Measurements from ENCODE around the gene SCLY.
A peak's percentile ranks its signal among the peaks of the same experiment; 100 is the strongest.
"Not testable (repeated sequence)": the region's sequence is repeated elsewhere in the genome, so short reads cannot be mapped to it uniquely, and the experiment has no call there.

SCLY gene, protein sequence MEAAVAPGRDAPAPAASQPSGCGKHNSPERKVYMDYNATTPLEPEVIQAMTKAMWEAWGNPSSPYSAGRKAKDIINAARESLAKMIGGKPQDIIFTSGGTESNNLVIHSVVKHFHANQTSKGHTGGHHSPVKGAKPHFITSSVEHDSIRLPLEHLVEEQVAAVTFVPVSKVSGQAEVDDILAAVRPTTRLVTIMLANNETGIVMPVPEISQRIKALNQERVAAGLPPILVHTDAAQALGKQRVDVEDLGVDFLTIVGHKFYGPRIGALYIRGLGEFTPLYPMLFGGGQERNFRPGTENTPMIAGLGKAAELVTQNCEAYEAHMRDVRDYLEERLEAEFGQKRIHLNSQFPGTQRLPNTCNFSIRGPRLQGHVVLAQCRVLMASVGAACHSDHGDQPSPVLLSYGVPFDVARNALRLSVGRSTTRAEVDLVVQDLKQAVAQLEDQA

DNA sequence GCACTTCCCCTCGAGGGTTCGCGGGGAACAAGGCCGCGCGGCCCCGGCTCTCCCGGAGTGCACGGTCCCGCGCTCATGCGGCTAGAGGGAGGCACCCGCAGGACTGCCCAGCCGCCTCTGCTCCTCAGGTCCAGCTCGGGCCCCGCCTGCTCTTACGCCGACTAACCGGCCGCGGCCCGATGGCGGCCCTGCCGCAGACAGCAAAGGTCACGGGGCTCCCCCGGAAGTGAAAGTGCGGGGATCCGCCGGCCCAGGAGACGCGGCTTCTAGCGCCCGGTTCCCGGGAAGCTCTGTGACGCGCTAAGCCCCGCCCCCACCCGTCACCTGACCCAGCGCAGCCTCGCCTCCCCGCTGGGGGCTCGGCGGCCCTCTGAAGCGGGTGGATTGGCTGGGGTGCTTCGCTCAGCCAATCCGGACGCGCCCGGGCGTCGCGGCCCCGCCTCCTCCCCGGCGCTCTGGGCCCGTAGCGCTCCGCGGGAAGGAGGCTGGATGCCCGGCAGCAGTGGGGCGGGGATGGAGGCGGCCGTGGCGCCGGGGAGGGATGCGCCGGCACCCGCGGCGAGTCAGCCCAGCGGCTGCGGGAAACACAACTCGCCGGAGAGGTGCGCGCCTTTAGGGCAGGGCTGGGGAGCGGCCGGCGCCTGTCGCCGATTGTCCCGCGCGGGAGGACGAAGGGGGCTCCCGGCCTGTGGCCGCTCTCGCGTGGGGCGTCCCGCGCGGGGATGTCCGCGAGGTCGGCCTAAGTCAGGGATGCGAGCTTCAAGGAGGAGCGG lies at the start of gene SCLY:
Gene SCLY, plus strand, starts transcription at position 460 of the 773 bp plus-strand sequence. Its CDS starts 54 bp downstream, at position 514.
- peak; percentile 65 to 100 (median 97) for DNase-seq

DNA sequence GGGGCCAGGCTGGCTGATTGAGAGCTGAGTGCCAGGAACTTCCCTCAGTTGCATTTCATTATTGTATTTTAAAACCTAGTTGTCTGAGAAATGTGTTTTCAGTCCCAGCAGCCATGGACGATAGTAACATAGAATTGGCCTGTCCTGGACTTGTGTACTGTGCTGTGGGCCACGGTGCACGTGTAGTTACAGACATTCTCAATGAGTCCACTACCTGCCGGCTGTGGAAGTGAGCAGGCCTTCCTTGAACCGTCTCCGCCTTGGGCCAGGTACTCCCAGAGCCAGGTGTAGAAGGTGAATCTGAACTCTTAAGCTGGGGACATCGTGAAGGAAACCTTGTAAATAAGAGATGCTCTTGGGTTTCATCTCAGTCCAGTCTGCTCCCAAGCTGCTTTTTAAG lies 47.0 kb upstream of the SCLY start:
- DNase-seq = no peak

DNA sequence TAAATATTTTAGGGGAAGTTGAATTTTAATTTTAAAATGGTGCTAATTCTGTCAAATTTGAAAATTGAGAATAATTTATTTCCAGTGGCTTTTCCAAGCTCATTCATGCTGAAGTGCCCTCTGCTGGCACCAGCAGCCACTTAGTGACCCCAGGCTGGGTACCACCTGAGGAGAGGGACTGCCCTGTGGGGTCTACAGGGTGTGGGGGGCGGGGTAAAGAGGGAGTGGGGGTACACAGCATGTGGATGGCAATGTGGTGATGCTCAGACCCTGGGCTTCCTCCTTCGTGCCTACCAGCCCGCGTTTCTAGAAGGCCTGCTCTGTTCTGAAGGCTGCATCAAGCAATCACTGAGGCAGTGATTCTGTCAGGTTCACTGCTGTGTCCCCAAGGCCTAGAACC lies 45.1 kb upstream of the SCLY start:
- peak in 1 of 51 donors; percentile 23 for DNase-seq

DNA sequence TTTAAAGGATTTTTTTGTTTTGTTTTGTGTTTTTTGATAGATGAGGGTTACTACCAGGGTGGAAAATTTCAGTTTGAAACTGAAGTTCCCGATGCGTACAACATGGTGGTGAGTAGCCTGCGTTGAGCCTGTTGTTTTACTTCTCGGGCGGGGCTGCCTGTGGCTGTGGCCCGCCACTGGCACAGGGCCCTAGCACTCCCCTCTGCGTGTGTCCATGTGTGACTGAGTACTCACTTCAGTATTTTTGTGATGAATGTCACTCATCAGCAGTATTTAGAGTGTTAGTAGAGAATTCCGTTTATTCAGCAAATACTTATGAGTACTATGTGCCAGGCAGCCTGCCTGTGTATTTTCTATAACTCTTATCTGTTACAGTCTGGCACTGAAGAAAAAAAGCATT lies 44.3 kb upstream of the SCLY start:
- no peak for DNase-seq

DNA sequence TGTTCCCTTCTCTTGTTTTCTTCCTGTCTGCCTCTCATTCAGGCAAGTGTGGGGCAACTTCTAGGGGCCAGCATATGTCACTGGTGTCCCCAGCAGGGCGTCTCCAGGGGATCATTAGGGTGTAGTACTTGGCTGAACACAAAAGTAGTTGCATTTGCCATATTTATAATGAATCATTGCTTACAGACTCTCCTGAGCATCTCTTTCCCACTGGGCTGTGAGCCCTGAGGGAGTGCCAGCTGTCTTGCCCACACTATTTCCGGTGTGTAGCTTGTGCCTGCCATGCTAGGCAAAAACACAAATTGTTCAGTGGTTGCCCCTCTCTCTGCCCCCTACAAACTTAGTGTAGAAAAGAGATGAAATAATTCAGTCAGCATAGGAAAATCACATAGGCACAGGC lies 40.8 kb upstream of the SCLY start:
- peak in 2 of 51 donors; percentile 6 to 8 for DNase-seq

DNA sequence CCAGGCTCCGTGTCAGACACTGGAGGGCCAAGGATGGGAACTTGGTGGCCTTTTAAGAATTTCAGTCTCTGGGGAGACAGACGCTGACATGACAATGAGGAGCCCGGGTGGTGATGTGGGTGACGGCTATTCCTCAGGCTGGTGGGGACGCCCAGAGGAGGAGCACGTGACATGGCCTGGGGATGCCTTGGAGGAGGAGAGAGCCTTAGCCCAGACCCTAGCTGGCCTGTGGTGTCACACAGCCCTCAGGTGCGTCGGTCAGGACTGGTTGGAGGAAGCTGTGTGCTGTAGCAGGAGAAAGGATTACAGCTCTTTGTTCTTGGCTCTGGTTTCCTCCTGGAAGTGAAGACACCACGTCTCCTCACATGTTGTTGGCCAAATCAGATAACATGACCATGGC lies 40.0 kb upstream of the SCLY start:
- DNase-seq = no peak

DNA sequence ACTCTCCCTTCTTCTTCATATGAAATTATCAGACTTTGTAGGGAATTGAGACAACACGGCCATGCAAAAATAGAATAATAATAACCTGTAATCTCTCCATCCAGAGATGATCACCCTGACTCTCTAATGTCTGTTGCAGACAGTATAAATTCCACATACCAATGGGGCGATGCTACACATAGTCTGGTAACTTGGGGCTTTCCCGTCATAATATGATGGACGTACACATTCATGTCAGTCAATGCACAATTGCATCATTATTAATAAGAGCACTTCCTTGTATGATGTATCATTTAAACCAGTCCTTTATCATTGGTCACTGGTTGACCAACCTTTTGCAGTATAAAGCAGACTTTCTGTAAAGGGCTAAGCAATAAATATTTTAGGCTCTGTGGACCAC lies 39.5 kb upstream of the SCLY start:
- DNase-seq = no peak

DNA sequence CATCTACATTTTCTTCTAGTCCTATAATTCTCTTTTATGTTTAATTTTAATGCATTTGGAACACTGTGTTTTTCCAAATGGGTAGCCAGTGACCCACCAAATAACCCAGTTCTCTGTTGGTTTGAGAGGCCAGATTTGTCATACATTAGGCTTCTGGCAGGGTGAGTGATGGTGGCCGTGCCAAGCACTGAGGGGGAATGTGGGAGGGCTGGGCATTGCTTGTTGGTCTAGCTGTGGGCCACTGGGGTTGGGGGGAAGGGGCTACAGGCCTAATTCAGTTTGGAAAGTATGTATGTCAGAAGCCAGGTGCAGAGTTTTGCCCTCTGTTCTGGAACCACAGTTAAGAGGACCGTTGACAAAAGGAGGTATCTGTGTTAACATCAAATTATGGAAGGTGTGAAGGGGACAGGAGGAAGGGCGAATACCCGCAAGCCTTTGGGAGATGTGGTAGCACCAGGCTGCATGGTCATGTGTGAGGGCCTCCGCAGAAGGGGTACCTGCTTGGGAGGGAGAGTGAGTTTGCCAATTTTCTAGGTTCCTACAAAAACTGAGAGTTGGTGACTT lies 38.1 kb upstream of the SCLY start:
- DNase-seq = no peak

DNA sequence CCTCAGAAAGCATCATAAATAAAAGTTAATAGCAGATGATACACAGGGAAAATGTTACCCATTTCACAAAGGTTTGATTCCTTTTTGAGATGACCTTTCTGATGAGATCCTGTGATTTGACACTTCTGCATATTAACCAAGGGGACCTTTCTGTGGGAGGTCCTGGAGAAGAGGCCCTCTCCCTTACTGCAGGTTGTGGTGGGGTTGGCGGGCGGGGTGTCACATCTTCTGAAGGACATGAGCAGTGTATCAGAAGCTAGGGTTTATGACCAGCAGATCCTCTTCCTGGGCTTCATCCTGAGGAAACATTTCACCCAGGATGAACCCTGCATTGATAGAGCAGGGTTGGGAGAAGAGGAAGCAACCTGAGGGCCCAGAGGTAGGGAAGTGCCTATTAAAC lies 37.2 kb upstream of the SCLY start:
- DNase-seq = no peak

DNA sequence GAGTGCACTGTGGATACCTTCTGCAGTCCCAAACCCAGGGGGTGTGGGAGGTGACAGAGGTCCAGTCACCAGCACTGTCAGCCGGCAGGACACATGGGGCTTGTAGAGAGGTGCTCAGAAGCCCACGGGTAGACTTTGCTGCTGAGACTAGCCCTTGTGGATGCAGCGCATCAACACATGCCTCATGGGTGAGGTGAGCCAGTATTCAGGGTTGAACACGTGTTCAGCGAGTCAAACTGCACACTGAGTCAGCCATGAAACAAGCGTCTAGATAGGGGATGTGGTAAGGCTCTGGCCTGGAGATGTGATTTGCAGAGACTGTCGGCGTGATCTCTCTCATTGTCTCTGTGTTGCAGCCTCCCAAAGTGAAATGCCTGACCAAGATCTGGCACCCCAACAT lies 35.8 kb upstream of the SCLY start:
- no peak for DNase-seq

DNA sequence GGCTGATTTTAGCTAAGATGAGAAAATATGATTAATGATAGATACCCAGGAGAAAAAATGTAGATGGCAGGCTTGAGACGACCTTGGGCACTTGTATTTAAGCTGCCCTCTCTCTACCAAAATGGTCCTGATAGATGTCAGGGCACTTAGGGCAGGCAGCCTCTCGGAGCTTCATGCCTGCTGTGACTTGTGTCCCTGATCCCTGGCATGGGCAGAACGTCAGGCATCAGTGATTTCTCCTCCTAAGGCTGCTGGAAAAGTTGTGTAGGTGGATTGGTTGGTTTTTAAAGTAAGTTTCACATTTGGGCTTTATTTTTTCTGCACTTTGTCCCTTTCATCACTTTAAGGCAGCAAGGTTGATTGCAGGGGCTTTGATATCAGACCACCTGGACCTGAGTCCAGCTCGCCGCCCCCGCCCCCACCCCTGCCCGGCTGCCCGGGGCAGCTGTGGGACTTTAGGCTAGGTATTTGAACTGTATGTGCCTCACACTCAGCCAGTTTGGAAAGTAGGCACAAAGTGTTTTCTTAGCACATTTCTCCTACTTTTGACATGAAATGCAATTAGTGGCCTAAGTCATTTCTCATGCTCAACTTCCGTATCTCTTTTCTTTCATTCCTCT lies 35.0 kb upstream of the SCLY start:
- DNase-seq = no peak

DNA sequence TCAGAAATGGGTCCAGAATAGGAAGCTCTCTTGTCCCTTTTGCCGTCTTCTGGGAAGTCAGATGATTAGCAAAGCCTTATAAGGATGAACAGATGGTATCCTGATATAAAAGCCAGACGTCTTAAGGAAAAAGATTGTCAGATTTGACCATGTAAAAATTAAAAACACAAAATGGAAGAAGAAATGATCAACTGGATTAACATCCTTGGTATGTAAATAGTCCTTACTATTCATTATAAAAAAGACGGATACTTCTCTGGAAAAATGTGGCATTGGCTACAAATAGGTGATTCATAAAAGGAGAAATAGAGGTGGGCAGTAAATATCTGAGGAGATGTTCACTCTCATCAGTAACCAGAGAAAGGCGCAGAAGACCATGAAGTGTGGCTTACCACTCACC lies 33.7 kb upstream of the SCLY start:
- DNase-seq = no peak

DNA sequence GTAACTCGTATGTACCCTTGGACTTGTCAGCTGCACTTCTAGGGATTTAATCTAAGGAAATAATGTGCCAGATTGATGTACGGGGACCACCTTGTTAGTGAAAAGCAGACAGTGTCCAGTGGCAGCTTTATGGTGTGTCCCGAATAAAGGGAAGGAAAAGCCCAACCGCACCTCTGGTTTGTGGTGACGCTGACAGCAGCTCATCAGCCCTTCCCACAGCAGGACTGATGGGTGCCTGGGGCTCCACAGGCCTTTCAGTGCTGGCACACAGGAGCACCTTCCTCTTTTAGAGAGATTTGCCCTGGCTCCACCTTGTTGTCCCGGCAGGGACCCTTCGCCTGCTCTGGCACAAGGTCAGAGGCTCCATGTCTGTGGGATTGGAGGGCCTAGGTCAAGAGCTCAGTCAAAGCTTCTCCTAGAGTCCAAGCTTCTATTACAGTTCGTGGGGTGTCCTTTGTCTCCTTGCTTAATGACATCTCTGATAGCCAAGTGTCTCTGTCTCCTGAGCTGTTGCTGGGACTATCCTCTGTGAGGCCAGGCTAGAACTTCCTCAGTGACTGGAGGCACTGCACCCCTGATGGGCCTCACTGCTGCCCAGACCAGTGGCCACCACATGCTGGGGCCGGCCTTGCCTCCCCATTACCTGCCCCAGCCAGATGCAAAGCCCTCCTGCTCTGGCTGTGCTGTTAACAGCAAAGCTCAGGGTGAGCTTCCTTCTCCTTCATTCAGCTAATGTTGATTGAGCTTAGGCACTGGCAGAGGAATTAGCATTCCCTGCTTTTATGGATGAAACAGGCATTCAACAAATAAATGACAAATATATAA lies 33.0 kb upstream of the SCLY start:
- no peak for DNase-seq

DNA sequence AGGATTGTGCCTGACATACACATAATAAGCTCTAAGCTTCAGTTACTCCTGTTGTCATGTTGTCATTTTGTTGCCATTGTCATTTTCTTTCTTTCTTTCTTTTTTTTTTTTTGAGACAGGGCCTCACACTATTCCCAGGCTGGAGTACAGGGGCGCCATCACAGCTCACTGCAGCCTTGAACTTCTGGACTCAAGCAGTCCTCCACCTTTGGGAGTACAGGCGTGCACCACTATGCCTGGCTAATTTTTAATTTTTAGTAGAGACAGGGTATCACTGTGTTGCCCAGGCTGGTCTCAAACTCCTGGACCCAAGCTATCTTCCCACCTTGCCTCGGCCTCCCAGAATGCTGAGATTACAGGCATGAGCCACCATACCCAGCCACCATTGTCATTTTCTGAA lies 30.9 kb upstream of the SCLY start:
- no peak for DNase-seq

DNA sequence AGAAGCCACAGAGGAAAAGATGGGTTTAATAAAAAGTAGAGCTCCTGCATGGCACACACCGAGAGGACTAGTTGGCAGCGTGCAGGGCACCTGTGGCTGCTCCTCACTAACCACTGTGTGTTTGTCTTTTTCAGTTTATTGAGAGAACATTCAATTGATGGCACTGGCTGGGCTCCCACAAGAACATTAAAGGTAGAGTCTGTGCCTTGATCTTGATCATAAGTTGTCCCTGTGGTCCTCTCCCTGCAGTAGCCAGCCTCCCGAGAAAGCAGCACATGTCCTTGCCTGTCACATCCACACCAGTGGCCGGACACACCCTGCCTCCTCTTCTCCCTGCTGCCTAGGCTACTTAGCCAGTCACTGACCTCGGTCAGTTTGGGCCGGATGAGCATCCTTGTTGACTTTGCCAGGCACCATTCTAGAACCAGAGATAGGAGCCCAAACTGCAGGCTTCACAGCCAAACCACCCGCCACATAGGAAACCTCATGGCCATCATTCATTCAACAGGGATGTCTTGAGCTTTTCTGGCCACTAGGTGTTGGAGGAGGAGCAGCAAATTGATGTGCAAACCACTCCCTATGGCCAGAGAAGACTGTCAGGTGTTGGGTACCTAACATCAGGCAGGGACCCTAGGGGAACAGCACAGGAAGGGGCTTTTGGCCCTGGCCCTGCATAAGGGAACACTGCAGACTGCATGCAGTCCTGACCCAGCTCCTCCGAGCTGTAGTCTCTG lies 30.2 kb upstream of the SCLY start:
- DNase-seq = no peak

DNA sequence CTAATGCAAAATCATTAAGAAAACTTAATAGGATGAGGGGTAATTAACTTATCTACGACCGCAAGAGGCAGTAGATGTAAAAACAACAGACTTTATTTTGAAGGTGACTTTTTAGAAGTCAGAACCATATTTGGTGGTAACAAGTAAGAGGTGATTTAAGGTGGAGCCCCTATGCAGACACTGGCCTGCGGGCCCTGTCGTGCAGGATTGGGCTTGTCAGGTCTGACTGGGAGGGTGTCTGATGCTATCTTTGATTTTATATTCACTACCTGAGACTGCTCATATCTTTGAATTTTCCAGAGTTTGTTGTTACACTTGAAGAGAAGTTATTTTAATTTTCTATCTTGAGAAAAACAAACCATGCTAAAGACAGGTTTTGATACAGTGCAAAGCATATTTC lies 29.1 kb upstream of the SCLY start:
- DNase-seq = no peak

DNA sequence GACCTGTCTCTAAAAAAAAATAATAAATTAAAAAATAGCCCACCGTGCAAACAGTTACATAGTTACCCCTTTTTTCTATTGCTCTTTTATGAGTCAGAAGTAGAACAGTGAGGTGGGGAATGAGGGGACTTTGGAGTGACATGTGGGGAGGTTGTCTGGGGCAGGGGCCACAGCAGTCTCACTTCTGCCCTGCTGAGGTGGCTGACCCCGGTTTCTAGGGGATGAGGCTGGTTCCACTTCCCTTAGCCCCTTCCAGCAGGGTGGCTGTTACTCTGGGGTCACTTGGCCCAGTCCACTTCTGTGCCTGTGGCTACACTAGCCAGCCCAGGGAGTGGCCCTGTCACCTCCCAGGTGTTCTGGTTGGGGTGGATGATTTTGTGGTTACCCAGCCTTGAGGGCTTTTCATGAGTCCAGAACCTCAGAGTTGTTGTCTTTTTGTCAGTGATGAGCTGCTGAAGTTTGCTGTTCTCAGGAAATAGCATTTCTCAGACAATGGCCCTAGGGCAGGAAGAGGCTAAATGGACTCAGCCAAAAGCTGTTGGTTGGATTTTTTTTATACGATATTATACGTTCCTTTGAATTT lies 28.0 kb upstream of the SCLY start:
- no peak for DNase-seq

DNA sequence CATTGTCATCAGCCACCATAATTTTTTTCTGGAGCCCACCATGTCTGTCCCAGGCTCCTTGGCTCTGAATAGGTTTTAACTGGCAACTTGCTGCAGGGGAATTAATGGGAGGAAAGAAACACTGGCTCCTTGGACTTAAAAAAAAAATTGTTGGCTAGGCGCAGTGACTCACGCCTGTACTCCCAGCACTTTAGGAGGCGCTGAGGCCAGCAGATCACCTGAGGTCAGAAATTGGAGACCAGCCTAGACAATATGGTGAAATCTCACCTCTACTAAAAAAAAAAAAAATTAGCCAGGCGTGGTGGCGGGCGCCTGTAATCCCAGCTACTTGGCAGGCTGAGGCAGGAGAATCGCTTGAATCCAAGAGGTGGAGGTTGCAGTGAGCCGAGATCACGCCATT lies 26.8 kb upstream of the SCLY start:
- DNase-seq = not testable (repeated sequence)

DNA sequence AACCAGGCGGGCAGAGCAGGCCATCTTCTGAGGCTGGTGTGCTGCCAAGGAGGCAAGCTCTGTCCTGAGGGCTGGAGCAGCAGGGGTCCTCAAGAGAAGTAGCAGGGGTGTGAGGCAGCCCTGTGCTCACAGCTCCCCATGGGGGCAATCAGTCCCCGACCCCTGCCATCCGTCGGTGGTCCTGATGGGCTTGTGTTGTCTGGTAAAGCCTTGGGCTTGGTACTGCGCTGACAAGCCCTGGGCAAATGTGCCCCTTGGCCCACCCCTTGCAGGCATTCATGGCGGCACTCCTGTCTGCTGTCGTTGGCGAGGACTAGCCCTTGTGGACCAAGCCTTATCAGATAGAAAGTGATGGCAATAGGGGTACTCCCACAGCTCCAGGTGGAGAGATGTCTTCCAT lies 22.6 kb upstream of the SCLY start:
- no peak for DNase-seq

DNA sequence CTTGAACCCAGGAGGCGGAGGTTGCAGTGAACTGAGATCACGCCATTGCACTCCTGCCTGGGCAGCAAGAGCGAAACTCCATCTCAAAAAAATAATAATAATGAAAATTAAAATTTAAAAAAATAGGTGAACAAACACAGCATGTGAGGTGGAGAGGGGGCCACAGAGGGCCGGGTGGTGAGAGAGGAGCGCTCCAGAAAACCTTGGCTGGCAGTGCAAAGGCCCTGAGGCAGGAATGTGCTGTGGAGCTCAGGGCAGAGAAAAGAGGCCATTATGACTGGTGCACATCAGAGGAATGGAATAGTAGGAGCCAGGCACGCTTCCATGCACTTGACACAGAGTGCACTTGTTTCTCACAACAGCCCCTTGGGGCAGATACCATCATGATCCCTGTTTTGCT lies 21.6 kb upstream of the SCLY start:
- no peak for DNase-seq
